Measurements from ENCODE around the gene SELENBP1.

DNA sequence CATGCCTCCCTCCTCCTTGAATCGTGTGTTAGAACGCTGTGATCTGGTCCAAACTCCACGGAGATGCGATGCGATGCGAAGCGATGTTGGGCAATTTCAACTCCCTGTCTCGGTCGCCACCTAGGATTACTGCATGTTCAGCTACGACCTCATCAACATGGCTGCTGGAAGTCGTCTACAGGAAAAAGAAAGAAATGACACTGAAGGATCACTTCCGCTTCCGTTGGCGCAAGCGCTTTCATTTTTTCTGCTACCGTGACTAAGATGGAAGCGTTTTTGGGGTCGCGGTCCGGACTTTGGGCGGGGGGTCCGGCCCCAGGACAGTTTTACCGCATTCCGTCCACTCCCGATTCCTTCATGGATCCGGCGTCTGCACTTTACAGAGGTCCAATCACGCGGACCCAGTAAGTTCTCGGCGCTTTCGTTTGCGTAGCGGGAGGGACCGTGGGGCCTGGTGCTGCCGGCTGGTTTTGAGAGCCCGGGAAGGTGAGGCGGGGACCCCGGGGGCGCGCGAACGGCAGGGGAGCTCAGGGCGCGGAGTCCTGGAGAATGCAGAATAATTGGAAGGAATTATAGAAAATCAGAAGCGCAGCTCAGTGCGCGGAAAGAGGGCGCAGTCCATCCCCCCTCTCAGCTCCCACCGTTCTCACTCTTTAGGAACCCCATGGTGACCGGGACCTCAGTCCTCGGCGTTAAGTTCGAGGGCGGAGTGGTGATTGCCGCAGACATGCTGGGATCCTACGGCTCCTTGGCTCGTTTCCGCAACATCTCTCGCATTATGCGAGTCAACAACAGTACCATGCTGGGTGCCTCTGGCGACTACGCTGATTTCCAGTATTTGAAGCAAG is 27.0 kb upstream of the SELENBP1 start, which contains the start of gene PSMB4:
- TF ChIP-seq, protein P1, sequence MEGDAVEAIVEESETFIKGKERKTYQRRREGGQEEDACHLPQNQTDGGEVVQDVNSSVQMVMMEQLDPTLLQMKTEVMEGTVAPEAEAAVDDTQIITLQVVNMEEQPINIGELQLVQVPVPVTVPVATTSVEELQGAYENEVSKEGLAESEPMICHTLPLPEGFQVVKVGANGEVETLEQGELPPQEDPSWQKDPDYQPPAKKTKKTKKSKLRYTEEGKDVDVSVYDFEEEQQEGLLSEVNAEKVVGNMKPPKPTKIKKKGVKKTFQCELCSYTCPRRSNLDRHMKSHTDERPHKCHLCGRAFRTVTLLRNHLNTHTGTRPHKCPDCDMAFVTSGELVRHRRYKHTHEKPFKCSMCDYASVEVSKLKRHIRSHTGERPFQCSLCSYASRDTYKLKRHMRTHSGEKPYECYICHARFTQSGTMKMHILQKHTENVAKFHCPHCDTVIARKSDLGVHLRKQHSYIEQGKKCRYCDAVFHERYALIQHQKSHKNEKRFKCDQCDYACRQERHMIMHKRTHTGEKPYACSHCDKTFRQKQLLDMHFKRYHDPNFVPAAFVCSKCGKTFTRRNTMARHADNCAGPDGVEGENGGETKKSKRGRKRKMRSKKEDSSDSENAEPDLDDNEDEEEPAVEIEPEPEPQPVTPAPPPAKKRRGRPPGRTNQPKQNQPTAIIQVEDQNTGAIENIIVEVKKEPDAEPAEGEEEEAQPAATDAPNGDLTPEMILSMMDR (conservative IDR thresholded peaks at IDR 0.05; ENCODE audit: low read depth, low read length): peak; percentile 63
- TF ChIP-seq EZH2phosphoT487 (IDR thresholded peaks at IDR 0.05; ENCODE audit: borderline replicate concordance, low read length) (no peak), EZH2 (IDR thresholded peaks at IDR 0.05; ENCODE audit: low read length, unreplicated experiment) (no peak)
